H1 (cell line): ENCODE measurements around the gene WBP4. TPM values are rescaled to one million over a fixed set of nuclear protein-coding genes. Genes with fewer than 3 reads are reported as not detected.

Experiments used
- CTCF ChIA-PET: fragments of 300-600 bp; sonication (Branson Sonifier 250); formaldehyde crosslinking; loops from one replicate; lab custom pipeline; 2021; ENCODE audit not compliant: partially characterized antibody; lab: Charles Lee
- POLR2A ChIA-PET: fragments of 300-600 bp; sonication (Branson Sonifier 250); formaldehyde crosslinking; loops from one replicate; lab custom pipeline; 2021; ENCODE audit warnings: inconsistent platforms; ENCODE audit not compliant: partially characterized antibody; lab: Charles Lee
- DNase-seq, 2 experiments: peaks; one replicate each; pipeline versions ENCODE4 v3.0.0 to v3.0.0-alpha.2; 2010 to 2022; ENCODE audit warnings: low spot score in 2 of 2, low read depth in 1 of 2, mixed read lengths in 1 of 2
- FAIRE-seq: peaks from 2 replicates; lab custom pipeline; 2011; peaks lifted over from hg19 to GRCh38; lab: Jason Lieb, UNC
- H2AFZ ChIP-seq: 2 replicates; pipeline ENCODE4 v1.8.1; 2012; ENCODE audit warnings: low read length, inconsistent platforms
- H2AK5ac ChIP-seq: 2 replicates; pipeline ENCODE4 v1.6.1; 2013; ENCODE audit warnings: low read depth, low read length
- H2BK120ac ChIP-seq: replicated peaks from 2 replicates; pipeline ENCODE3; 2013; ENCODE audit warnings: low read depth, low read length, inconsistent platforms
- H2BK12ac ChIP-seq: 2 replicates; pipeline ENCODE4 v1.6.1; 2013; ENCODE audit warnings: low read depth, low read length
- H2BK15ac ChIP-seq: 2 replicates; pipeline ENCODE4 v1.6.1; 2013; ENCODE audit warnings: low read length
- H2BK20ac ChIP-seq: 2 replicates; pipeline ENCODE4 v1.6.1; 2013; ENCODE audit warnings: low read length
- H2BK5ac ChIP-seq: 2 replicates; pipeline ENCODE4 v1.6.1; 2013; ENCODE audit warnings: low read depth, low read length
- H3K14ac ChIP-seq: 2 replicates; pipeline ENCODE4 v1.6.1; 2013; ENCODE audit warnings: inconsistent platforms; ENCODE audit not compliant: insufficient read length
- H3K18ac ChIP-seq: 2 replicates; pipeline ENCODE4 v1.6.1; 2013; ENCODE audit warnings: low read length; ENCODE audit errors: extremely low read depth
- H3K23ac ChIP-seq: 2 replicates; pipeline ENCODE4 v1.6.1; 2013; ENCODE audit warnings: inconsistent platforms; ENCODE audit not compliant: insufficient read length
- H3K23me2 ChIP-seq: 2 replicates; pipeline ENCODE4 v1.6.1; 2013; ENCODE audit warnings: low read depth, low read length
- H3K27ac ChIP-seq: 2 replicates; pipeline ENCODE4 v1.6.1; 2011; ENCODE audit warnings: low read depth, low read length, inconsistent platforms
- H3K27me3 ChIP-seq, 4 experiments: replicated peaks in 1 of 4; 1 replicate in 1 of 4; 2 replicates in 3 of 4; pipeline versions ENCODE4 v1.6.1 to v1.8.1; 2011 to 2013; ENCODE audit warnings: low read length in 3 of 4, mild to moderate bottlenecking in 3 of 4, inconsistent platforms in 2 of 4, mixed read lengths in 2 of 4, moderate library complexity in 1 of 4; ENCODE audit not compliant: control insufficient read depth in 3 of 4, insufficient read depth in 3 of 4; ENCODE audit errors: extremely low read depth in 1 of 4
- H3K36me3 ChIP-seq, 4 experiments: 2 replicates each; pipeline versions ENCODE4 v1.6.1 to v1.8.1; 2011 to 2013; ENCODE audit warnings: mild to moderate bottlenecking in 4 of 4, low read length in 3 of 4, moderate library complexity in 2 of 4, control low read depth in 1 of 4, inconsistent platforms in 1 of 4; ENCODE audit not compliant: insufficient read depth in 4 of 4, control insufficient read depth in 2 of 4
- H3K4ac ChIP-seq: replicated peaks from 2 replicates; pipeline ENCODE3; 2013; ENCODE audit warnings: low read length, low read depth, mixed read lengths, inconsistent platforms; ENCODE audit not compliant: insufficient read length
- H3K4me1 ChIP-seq, 4 experiments: replicated peaks in 1 of 4; 1 replicate in 1 of 4; 2 replicates in 3 of 4; pipeline versions ENCODE4 v1.6.1 to v1.8.1; 2011 to 2013; ENCODE audit warnings: low read length in 3 of 4, inconsistent platforms in 2 of 4, mixed read lengths in 1 of 4; ENCODE audit not compliant: insufficient read depth in 4 of 4, control insufficient read depth in 3 of 4
- H3K4me2 ChIP-seq, 2 experiments: 2 replicates each; pipeline versions ENCODE4 v1.6.1 to v1.8.1; 2011 to 2013; ENCODE audit warnings: low read depth in 2 of 2, low read length in 2 of 2, control low read depth in 1 of 2, inconsistent platforms in 1 of 2, mild to moderate bottlenecking in 1 of 2; ENCODE audit not compliant: insufficient read depth in 1 of 2
- H3K4me3 ChIP-seq, 4 experiments: fragments of 200-600, 300-600 bp in 1 of 4; sonication (generic), shearing (Covaris generic), sonication (Bioruptor Twin) in 1 of 4; 2 replicates each; pipeline versions ENCODE4 v1.5.1 to v1.8.1; 2011 to 2016; ENCODE audit warnings: low read length in 4 of 4, low read depth in 3 of 4, control low read depth in 2 of 4, inconsistent platforms in 2 of 4, mild to moderate bottlenecking in 2 of 4, mixed read lengths in 1 of 4, moderate library complexity in 1 of 4; ENCODE audit not compliant: insufficient read depth in 2 of 4; ENCODE audit errors: extremely low read depth in 1 of 4
- H3K56ac ChIP-seq: replicated peaks from 2 replicates; pipeline ENCODE3; 2013; ENCODE audit warnings: low read depth, mild to moderate bottlenecking, mixed read lengths, low read length, inconsistent platforms; ENCODE audit not compliant: insufficient read length
- H3K79me1 ChIP-seq: 2 replicates; pipeline ENCODE4 v1.6.1; 2013; ENCODE audit warnings: low read depth, low read length, control low read depth
- H3K79me2 ChIP-seq, 2 experiments: 2 replicates each; pipeline versions ENCODE4 v1.6.1 to v1.8.1; 2012 to 2013; ENCODE audit warnings: low read length in 2 of 2, mild to moderate bottlenecking in 2 of 2, inconsistent platforms in 1 of 2; ENCODE audit not compliant: insufficient read depth in 2 of 2, control insufficient read depth in 1 of 2
- H3K9ac ChIP-seq, 4 experiments: replicated peaks in 1 of 4; 1 replicate in 1 of 4; 2 replicates in 3 of 4; pipeline versions ENCODE4 v1.6.1 to v1.8.1; 2011 to 2013; ENCODE audit warnings: low read depth in 3 of 4, low read length in 3 of 4, control low read depth in 2 of 4, mild to moderate bottlenecking in 2 of 4, moderate library complexity in 2 of 4, inconsistent platforms in 1 of 4; ENCODE audit errors: extremely low read depth in 1 of 4
- H3K9me3 ChIP-seq, 2 experiments: 2 replicates each; pipeline versions ENCODE4 v1.6.1 to v1.8.1; 2012 to 2013; ENCODE audit warnings: mild to moderate bottlenecking in 2 of 2, moderate library complexity in 2 of 2, control low read depth in 1 of 2, inconsistent platforms in 1 of 2, low read depth in 1 of 2, low read length in 1 of 2, mixed read lengths in 1 of 2; ENCODE audit not compliant: insufficient read depth in 2 of 2
- H4K20me1 ChIP-seq, 2 experiments: replicated peaks in 1 of 2; 2 replicates each; pipeline versions ENCODE3 to v1.8.1; 2011 to 2013; ENCODE audit warnings: inconsistent platforms in 2 of 2, low read length in 2 of 2, mild to moderate bottlenecking in 1 of 2; ENCODE audit not compliant: insufficient read depth in 2 of 2, control insufficient read depth in 1 of 2
- H4K5ac ChIP-seq: 2 replicates; pipeline ENCODE4 v1.6.1; 2013; ENCODE audit warnings: low read length, low read depth, mixed read lengths, inconsistent platforms; ENCODE audit not compliant: insufficient read length
- H4K8ac ChIP-seq: 2 replicates; pipeline ENCODE4 v1.8.0; 2013; ENCODE audit warnings: mild to moderate bottlenecking, moderate library complexity, low read length, inconsistent platforms; ENCODE audit not compliant: insufficient read depth; ENCODE audit errors: extremely low read depth
- H4K91ac ChIP-seq: replicated peaks from 2 replicates; pipeline ENCODE3; 2013; ENCODE audit warnings: low read length, mixed read lengths, inconsistent platforms; ENCODE audit not compliant: insufficient read length
- ASH2L ChIP-seq: fragments of 200-600, 300-600 bp; sonication (generic); IDR thresholded peaks from one replicate; pipeline ENCODE4 v1.7.1; 2017; ENCODE audit warnings: low read length
- HDAC2 ChIP-seq, 2 experiments: fragments of 300-600 bp in 1 of 2; sonication (generic) in 1 of 2; IDR thresholded peaks; 2 replicates each; pipeline ENCODE4 v1.6.1; 2011 to 2012; ENCODE audit warnings: low read depth in 2 of 2, low read length in 2 of 2, mild to moderate bottlenecking in 2 of 2, moderate library complexity in 2 of 2, borderline replicate concordance in 1 of 2, inconsistent platforms in 1 of 2
- NRF1 ChIP-seq: IDR thresholded peaks from 2 replicates; pipeline ENCODE4 v1.6.1; 2011; ENCODE audit warnings: mild to moderate bottlenecking, low read depth, low read length, improper control_type of control experiment
- RNF2 ChIP-seq: fragments of 200-900, 300-1000 bp; sonication (generic); IDR thresholded peaks from 2 replicates; pipeline ENCODE4 v1.7.1; 2016; ENCODE audit warnings: borderline replicate concordance, low read depth, mild to moderate bottlenecking, antibody characterized with exemption, low read length; ENCODE audit not compliant: poor library complexity, severe bottlenecking; ENCODE audit errors: missing control alignments
- SIN3A ChIP-seq, 2 experiments: IDR thresholded peaks in 1 of 2; conservative IDR thresholded peaks in 1 of 2; 2 replicates each; pipeline ENCODE4 v1.6.1; 2011 to 2012; ENCODE audit warnings: low read length in 2 of 2, improper control_type of control experiment in 1 of 2, low read depth in 1 of 2, mild to moderate bottlenecking in 1 of 2
- SUZ12 ChIP-seq: fragments of 200-600 bp; sonication (generic); IDR thresholded peaks from 2 replicates; pipeline ENCODE4 v1.6.1; 2012; ENCODE audit warnings: mild to moderate bottlenecking, inconsistent platforms, low read length, moderate library complexity, mixed read lengths
- TAF7 ChIP-seq: optimal IDR thresholded peaks from 2 replicates; pipeline ENCODE3; 2011; ENCODE audit warnings: low read depth, mild to moderate bottlenecking, inconsistent platforms, low read length, moderate library complexity, borderline replicate concordance
- TCF12 ChIP-seq: IDR thresholded peaks from 2 replicates; pipeline ENCODE4 v1.6.1; 2011; ENCODE audit warnings: low read depth, mild to moderate bottlenecking, low read length
- WGBS, 2 experiments: shearing (Covaris generic) in 1 of 2; methylation state at CpG; one replicate each; pipeline versions ENCODE4 v1.1.6 to v1.1.7; 2013 to 2015; ENCODE audit warnings: low lambda C conversion rate in 2 of 2, mixed read lengths in 2 of 2, inconsistent platforms in 1 of 2, low coverage in 1 of 2, missing lambda C conversion rate in 1 of 2; ENCODE audit not compliant: insufficient replicate concordance in 2 of 2, insufficient coverage in 1 of 2, insufficient read length in 1 of 2; ENCODE audit errors: extremely low coverage in 1 of 2, missing lambda C conversion rate in 1 of 2; 5-methylcytosine and 5-hydroxymethylcytosine counted together
- polyA plus RNA-seq, 7 experiments: library from polyadenylated mRNA; depleted of rRNA in 3 of 7; stranded (reverse) in 5 of 7; unstranded in 2 of 7; fragments of >200 nt in 5 of 7; fragments of 200-250 nt in 2 of 7; gene quantifications; 1 replicate in 5 of 7; 2 replicates in 1 of 7; 4 replicates in 1 of 7; pipeline versions ENCODE4 v1.2.1 to v1.2.3, GENCODE V29; 2011 to 2013; ENCODE audit warnings: missing spikeins in 2 of 7, mixed read lengths in 2 of 7
- total RNA-seq: library from RNA; stranded (reverse); fragmentation: NEBNext Ultra II Directional; extraction: Animal tissue kit (Norgen Biotek cat#: 25700); gene quantifications from 2 replicates; pipeline ENCODE4 v1.2.1, GENCODE V29; 2021
- TF ChIP-seq, protein P1 (sequence below), 3 experiments: IDR thresholded peaks; 1 replicate in 2 of 3; 2 replicates in 1 of 3; pipeline versions ENCODE4 v1.5.1 to v1.6.1; 2011; ENCODE audit warnings: low read length in 3 of 3, mild to moderate bottlenecking in 3 of 3, inconsistent platforms in 2 of 3, low read depth in 1 of 3, moderate library complexity in 1 of 3; ENCODE audit not compliant: insufficient read depth in 1 of 3; ENCODE audit errors: control extremely low read depth in 1 of 3

Gene WBP4
- total and polyA plus RNA-seq, 2 of the 8 experiments (the other 6 are each of a cell fraction or from before 2014, with no cell fraction given) = 3.0 to 10.0 TPM

DNA sequence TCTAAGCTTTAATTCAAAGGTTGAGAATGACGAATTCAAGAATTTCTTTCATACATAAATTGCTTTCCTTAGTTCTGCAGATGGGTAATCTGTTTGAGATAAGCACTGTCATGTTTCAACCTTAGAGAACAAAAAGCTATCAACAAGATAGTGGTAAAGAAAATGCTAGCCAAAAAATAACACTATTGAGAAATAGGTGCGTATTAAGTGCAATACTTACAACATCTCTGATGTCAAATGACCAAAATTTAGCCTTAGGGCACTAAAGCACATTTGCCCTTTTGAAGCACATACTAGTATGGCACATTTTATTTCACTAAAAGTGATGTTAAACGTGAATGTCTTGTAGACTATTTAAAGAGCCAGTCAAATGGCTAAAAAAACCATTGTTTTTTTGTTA lies 66.4 kb downstream of the WBP4 start:
- H3K36me3 ChIP-seq = peaks cover 0 to 3% (median 0%) of the 10 kb centered on the region in 4 experiments; a peak in 2 of 8 replicates
- ChIA-PET CTCF (interaction anchor here (0.9 to 1.2 kb wide), 2 partner anchors 13 to 16 kb away, joined by 3 read pairs; no protein-coding TSS in a partner anchor), POLR2A (no interaction called here)
- H4K20me1 ChIP-seq = peaks cover 0 to 10% of the 10 kb centered on the region in 2 experiments
- H3K14ac ChIP-seq = no peak overlapping the region
- H3K27me3 ChIP-seq = no peaks in the 10 kb centered on the region
- no peak overlapping the region for H4K5ac ChIP-seq
- no peak overlapping the region for H3K23ac ChIP-seq
- H2BK20ac ChIP-seq = no peak overlapping the region
- H2AK5ac ChIP-seq = no peak overlapping the region
- H2BK5ac ChIP-seq = no peak overlapping the region
- no peak overlapping the region for H4K91ac ChIP-seq
- peaks cover 3 to 9% (median 8%) of the 10 kb centered on the region in 4 experiments; a peak in 5 of 7 replicates for H3K4me1 ChIP-seq
- peaks cover 4 to 39% of the 10 kb centered on the region in 2 experiments; a peak in 3 of 4 replicates for H3K79me2 ChIP-seq
- H3K4me3 ChIP-seq = no peak overlapping the region
- no peak overlapping the region for H2BK120ac ChIP-seq
- no peak for DNase-seq
- H3K27ac ChIP-seq = no peak overlapping the region
- H3K9ac ChIP-seq = no peak overlapping the region
- H3K56ac ChIP-seq = no peak overlapping the region
- H3K23me2 ChIP-seq = peaks cover 10% of the 10 kb centered on the region; the same call in 1 of the 2 replicates
- peaks cover 7% of the 10 kb centered on the region; the same call in 1 of the 2 replicates for H3K79me1 ChIP-seq
- no peak overlapping the region for H3K4me2 ChIP-seq
- H2AFZ ChIP-seq = no peak overlapping the region
- H2BK15ac ChIP-seq = no peak overlapping the region
- WGBS, 2 experiments = 87% methylated on average over 3 of the region's 3 CpGs; no CpG with 5 or more reads in 1 of the 2 experiments
- H3K4ac ChIP-seq = no peak overlapping the region
- no peak for FAIRE-seq
- H4K8ac ChIP-seq = no peak overlapping the region
- no peak overlapping the region for H3K18ac ChIP-seq
- H3K9me3 ChIP-seq = no peaks in the 10 kb centered on the region
- no peak overlapping the region for H2BK12ac ChIP-seq
- TF ChIP-seq, protein P1, sequence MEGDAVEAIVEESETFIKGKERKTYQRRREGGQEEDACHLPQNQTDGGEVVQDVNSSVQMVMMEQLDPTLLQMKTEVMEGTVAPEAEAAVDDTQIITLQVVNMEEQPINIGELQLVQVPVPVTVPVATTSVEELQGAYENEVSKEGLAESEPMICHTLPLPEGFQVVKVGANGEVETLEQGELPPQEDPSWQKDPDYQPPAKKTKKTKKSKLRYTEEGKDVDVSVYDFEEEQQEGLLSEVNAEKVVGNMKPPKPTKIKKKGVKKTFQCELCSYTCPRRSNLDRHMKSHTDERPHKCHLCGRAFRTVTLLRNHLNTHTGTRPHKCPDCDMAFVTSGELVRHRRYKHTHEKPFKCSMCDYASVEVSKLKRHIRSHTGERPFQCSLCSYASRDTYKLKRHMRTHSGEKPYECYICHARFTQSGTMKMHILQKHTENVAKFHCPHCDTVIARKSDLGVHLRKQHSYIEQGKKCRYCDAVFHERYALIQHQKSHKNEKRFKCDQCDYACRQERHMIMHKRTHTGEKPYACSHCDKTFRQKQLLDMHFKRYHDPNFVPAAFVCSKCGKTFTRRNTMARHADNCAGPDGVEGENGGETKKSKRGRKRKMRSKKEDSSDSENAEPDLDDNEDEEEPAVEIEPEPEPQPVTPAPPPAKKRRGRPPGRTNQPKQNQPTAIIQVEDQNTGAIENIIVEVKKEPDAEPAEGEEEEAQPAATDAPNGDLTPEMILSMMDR (IDR thresholded peaks at IDR 0.05; ENCODE audit: control extremely low read depth in 1 of 3, insufficient read depth in 1 of 3, low read depth in 1 of 3, low read length in 3 of 3) = no peak
- TF ChIP-seq NRF1 (no peak), RNF2 (no peak), SIN3A (conservative IDR thresholded peaks at IDR 0.05 in 1 of 2, IDR thresholded peaks at IDR 0.05 in 1 of 2; ENCODE audit: low read depth in 1 of 2, low read length in 2 of 2) (no peak), ASH2L (no peak), TAF7 (no peak), TCF12 (no peak), SUZ12 (no peak), HDAC2 (IDR thresholded peaks at IDR 0.05; ENCODE audit: borderline replicate concordance in 1 of 2, low read depth in 2 of 2, low read length in 2 of 2) (no peak)
